HUES64 (cell line): Measurements from ENCODE around the gene WIZ.
"Not testable (repeated sequence)": the region's sequence is repeated elsewhere in the genome, so short reads cannot be mapped to it uniquely, and the experiment has no call there.

Experiments used
- H3K27ac ChIP-seq: 2 replicates; pipeline ENCODE4 v1.7.0; 2013; ENCODE audit warnings: low read depth, low read length, inconsistent platforms
- H3K27me3 ChIP-seq: 2 replicates; pipeline ENCODE4 v1.6.1; 2013; ENCODE audit warnings: mild to moderate bottlenecking, low read length; ENCODE audit not compliant: insufficient read depth
- H3K36me3 ChIP-seq: 2 replicates; pipeline ENCODE4 v1.6.1; 2013; ENCODE audit warnings: mild to moderate bottlenecking, low read length; ENCODE audit not compliant: insufficient read depth
- H3K4me1 ChIP-seq: 2 replicates; pipeline ENCODE4 v1.6.1; 2013; ENCODE audit warnings: mild to moderate bottlenecking, low read length, moderate library complexity; ENCODE audit not compliant: insufficient read depth
- H3K4me3 ChIP-seq: 2 replicates; pipeline ENCODE4 v1.5.1; 2013; ENCODE audit warnings: mild to moderate bottlenecking, low read length, moderate library complexity
- H3K9ac ChIP-seq: 2 replicates; pipeline ENCODE4 v1.6.1; 2013; ENCODE audit warnings: mild to moderate bottlenecking, low read depth, low read length
- H3K9me3 ChIP-seq: 2 replicates; pipeline ENCODE4 v1.6.1; 2013; ENCODE audit warnings: low read depth, low read length; ENCODE audit not compliant: insufficient read depth
- WGBS: fragments of 150-250, 120-280 bp; methylation state at CpG from one replicate; pipeline ENCODE4 v1.1.7; 2013; ENCODE audit warnings: missing lambda C conversion rate; 5-methylcytosine and 5-hydroxymethylcytosine counted together

WIZ gene

DNA sequence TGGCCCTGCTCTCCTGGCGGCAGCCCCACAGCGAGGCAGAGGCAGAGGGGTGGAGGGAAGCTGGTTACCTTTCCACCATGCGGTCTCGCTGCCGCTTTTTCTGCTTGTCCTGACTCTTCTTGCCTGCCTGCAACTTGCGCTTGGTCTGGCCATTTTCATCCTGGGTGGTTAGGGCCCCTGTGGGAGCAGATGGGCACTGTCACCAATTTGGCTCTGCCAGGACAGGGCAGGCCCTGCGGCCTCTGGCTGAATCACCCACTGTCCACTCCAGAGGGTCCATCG lies 50.6 kb downstream of the WIZ start:
- Histone ChIP-seq H3K9ac (no peak overlapping the region), H3K36me3 (peaks cover 86% of the 10 kb centered on the region), H3K27ac (no peak overlapping the region), H3K9me3 (no peaks in the 10 kb centered on the region), H3K4me3 (no peak overlapping the region), H3K4me1 (no peaks in the 10 kb centered on the region), H3K27me3 (no peaks in the 10 kb centered on the region)
- 97% methylated on average over 8 of the region's 8 CpGs for WGBS

DNA sequence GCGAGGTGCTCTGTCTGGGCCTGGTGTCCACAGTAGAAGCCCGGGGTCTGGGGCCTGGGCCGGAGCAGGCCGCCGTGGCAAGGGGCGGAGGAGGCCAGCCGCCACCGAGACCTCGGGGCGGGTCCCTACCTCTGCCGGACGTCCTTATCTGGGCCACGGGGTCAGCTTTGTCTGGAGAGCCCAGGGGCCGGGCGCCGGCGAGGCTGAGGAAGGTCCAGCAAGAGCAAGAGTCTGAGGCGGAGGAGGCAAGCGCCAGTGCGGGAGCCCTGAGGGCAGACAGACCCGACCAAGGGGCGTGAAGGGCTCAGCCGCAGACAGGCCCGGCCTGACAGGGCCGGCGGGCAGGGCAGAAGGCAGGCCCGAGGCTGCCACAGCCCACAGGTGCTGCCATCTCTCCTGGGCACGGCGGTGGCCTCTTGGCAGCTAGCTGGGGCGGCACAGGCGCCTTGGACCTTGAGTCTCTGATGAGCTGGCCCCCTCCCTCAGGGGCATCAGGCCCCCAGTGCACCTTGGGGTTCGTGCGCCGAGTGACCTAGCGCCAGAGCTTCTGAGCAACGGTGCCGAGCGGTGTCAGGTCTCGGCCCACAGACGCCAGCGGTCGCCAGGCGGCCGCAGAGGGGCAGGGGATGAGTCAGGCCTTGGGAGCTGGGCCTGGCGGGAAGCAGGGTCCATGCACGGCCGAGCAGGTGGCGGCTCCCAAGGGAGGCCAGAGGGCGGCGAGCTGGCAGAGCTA lies 51.1 kb downstream of the WIZ start:
- Histone ChIP-seq H3K4me1 (no peaks in the 10 kb centered on the region), H3K27ac (no peak overlapping the region), H3K4me3 (no peak overlapping the region), H3K9me3 (no peaks in the 10 kb centered on the region), H3K36me3 (peaks cover 86% of the 10 kb centered on the region), H3K9ac (no peak overlapping the region), H3K27me3 (no peaks in the 10 kb centered on the region)
- WGBS, result 96% methylated on average over 50 of the region's 50 CpGs

DNA sequence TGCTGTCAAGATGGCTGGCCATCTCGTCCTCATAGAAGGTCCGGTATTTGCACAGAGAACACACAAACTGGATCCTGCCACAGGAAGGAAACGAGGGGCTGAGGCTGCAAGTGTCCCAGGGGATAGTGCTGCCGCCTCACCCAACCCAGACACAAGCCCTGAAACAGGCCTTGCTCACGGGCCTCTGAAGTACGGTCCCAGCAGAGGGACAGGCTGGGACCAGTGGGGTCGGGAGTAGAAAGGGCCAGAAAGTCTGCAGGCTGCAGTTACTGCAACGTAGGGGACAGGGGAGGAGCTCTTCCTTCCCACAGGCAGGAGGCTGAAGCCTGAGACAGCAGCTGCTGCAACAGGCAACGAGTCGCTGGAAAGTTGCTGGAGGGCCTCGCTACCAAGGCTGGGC lies 52.0 kb downstream of the WIZ start:
- Histone ChIP-seq H3K36me3 (peaks cover 85% of the 10 kb centered on the region), H3K27me3 (no peaks in the 10 kb centered on the region), H3K9me3 (no peaks in the 10 kb centered on the region), H3K27ac (no peak overlapping the region), H3K4me1 (no peaks in the 10 kb centered on the region), H3K4me3 (no peak overlapping the region), H3K9ac (no peak overlapping the region)
- 94% methylated on average over 11 of the region's 11 CpGs for WGBS

DNA sequence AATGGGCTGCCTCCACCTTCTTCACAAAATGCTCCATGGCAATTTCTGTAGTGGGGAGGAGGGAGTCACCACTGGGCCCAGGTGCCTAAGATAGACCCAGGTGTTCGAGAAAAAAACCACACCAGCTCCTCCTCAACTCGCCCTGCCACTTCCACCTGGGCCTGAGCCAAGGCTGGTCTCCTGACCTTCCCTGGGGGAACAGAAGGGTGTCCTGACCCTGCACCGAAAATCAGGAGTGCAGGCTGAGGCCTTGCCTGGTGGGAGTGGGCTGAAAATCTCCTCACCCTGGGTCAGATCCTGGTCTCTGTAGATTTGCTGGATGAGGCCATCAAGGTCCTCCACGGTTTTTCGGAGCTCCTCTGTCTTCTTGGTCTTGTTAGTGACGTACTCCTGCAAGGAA lies 52.5 kb downstream of the WIZ start:
- Histone ChIP-seq H3K9me3 (no peaks in the 10 kb centered on the region), H3K36me3 (peaks cover 87% of the 10 kb centered on the region), H3K27ac (no peak overlapping the region), H3K9ac (no peak overlapping the region), H3K27me3 (no peaks in the 10 kb centered on the region), H3K4me1 (no peaks in the 10 kb centered on the region), H3K4me3 (no peak overlapping the region)
- 94% methylated on average over 6 of the region's 6 CpGs for WGBS

DNA sequence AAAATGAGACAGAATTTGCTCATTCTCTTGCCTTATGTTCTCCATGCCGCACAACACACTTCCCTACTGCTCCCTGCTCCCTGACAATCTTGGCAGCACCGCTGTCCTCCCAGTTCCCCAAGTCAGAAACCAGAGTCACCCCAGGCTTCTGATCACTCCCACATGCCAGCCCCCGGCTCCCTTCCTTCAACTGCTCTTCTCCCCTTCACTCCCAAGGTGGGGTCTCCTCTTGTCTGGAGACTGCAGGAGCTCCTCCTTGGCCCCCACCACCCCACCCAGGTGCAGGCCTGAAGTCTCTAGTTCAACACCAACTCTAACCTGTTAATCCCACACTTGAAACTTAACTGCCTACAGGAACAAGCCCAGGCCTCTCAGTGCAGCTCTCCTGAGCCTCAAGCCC lies 53.3 kb downstream of the WIZ start:
- Histone ChIP-seq H3K9ac (no peak overlapping the region), H3K4me3 (no peak overlapping the region), H3K36me3 (peaks cover 87% of the 10 kb centered on the region), H3K4me1 (no peaks in the 10 kb centered on the region), H3K27me3 (no peaks in the 10 kb centered on the region), H3K9me3 (no peaks in the 10 kb centered on the region), H3K27ac (no peak overlapping the region)
- 96% methylated on average over 3 of the region's 3 CpGs for WGBS

DNA sequence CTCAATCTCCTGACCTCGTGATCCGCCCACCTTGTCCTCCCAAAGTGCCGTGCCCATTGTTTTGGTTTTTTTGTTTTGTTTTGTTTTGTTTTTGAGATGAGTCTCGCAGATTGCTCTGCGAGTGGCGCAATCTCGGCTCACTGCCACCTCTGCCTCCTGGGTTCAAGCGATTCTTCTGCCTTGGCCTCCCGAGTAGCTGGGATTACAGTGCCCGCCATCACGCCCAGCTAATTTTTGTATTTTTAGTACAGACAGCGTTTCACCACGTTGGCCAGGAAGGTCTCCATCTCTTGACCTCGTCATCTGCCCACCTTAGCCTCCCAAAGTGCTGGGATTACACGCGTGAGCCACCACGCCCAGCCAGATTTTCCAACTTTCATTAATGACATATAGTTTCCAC lies 54.5 kb downstream of the WIZ start:
- not testable (repeated sequence) for H3K4me3 ChIP-seq, H3K9me3 ChIP-seq, H3K27me3 ChIP-seq, H3K4me1 ChIP-seq, H3K27ac ChIP-seq, H3K9ac ChIP-seq
- WGBS, result 97% methylated on average over 17 of the region's 17 CpGs
- H3K36me3 ChIP-seq, result peaks cover 83% of the 10 kb centered on the region

DNA sequence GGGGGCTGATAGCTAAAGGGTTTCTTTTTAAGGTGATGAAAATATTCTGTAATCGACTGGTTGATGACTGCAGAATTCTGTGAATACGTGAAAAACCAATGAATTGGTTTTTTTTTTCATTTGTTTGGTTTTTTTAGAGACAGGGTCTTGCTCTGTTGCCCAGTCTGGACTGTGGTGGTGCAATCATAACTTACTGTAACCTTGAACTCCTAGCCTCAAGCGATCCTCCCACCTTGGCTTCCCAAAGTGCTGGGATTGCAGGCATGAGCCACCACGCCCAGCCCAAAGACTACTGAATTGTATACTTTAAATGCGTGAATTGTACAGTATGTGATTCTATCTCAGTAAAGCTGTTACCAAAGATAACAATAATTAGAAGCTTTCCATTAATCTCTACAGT lies 55.3 kb downstream of the WIZ start:
- 94% methylated on average over 3 of the region's 5 CpGs for WGBS
- H3K36me3 ChIP-seq, result peaks cover 82% of the 10 kb centered on the region

DNA sequence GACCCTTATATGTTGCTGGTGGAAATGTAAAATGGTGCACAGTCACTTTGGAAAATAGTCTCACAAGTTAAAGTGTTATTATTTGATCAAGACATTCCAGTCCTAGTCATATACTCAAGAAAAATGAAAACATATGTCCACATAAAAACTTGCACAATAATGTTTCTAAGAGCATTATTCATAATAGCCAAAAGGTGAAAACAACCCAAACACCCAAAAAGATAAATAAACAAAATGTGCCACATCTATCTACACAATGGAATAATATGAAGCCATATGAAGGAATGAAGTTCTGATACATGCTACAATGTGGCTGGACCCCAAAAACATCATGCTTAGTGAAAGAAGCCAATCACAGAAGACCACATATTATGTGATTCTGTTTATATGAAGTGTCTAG lies 55.8 kb downstream of the WIZ start:
- H3K36me3 ChIP-seq, result peaks cover 77% of the 10 kb centered on the region
- no peak overlapping the region for H3K27ac ChIP-seq

More for the DNA sequence above, 55.3 kb downstream of the WIZ start:
- Histone ChIP-seq H3K27ac (no peak overlapping the region), H3K9ac (no peak overlapping the region), H3K9me3 (no peaks in the 10 kb centered on the region), H3K27me3 (no peaks in the 10 kb centered on the region), H3K4me3 (no peak overlapping the region), H3K4me1 (no peaks in the 10 kb centered on the region)

DNA sequence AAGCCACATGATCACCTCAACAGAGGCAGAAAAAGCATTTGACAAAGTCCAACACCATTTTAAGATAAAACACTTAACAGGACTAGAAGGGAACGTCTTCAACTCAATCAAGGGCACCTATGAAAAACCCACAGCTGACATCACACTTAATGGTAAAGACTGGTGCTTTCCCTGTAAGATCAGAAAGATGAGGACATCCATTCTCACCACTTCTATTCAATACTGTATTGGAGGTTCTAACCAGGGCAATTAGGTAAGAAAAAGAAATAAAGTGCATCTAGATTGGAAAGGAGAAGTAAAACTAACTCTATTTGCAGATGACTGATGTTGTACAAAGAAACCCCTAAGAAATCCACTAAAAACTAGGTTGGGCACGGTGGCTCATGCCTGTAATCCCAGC lies 58.9 kb downstream of the WIZ start:
- Histone ChIP-seq H3K4me1 (no peaks in the 10 kb centered on the region), H3K27ac (no peak overlapping the region), H3K9me3 (no peaks in the 10 kb centered on the region), H3K9ac (no peak overlapping the region), H3K4me3 (no peak overlapping the region), H3K27me3 (no peaks in the 10 kb centered on the region), H3K36me3 (peaks cover 53% of the 10 kb centered on the region)
- WGBS, result 95% methylated on average over 2 of the region's 2 CpGs

More for the DNA sequence above, 55.8 kb downstream of the WIZ start:
- Histone ChIP-seq H3K9ac (no peak overlapping the region), H3K4me1 (no peaks in the 10 kb centered on the region), H3K27me3 (no peaks in the 10 kb centered on the region), H3K9me3 (no peaks in the 10 kb centered on the region), H3K4me3 (no peak overlapping the region)

DNA sequence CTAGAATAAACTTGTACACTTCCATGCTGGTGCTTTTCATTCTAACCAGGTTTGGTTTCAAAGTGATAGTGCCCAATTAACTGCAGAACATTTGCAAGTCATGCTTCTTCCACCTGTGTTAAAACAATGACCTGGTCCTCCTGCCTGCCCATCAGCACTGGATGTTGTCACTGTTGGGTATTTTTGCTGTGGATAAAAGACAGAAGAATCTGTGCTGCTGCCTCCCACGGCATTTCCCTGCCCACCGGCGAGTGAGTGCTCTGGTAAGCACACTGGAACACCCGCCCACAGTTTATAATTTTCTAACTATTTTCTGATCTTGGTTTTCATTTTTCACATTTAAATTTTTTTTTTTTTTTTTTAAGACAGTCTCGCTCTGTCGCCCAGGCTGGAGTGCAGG lies 67.9 kb downstream of the WIZ start:
- Histone ChIP-seq H3K9me3 (no peaks in the 10 kb centered on the region), H3K9ac (no peak overlapping the region), H3K27ac (peak overlapping the region; percentile 46; the same call in 1 of the 2 replicates), H3K4me3 (no peak overlapping the region), H3K4me1 (peaks cover 7% of the 10 kb centered on the region), H3K36me3 (peaks cover 18% of the 10 kb centered on the region), H3K27me3 (no peaks in the 10 kb centered on the region)
- 92% methylated on average over 6 of the region's 6 CpGs for WGBS

DNA sequence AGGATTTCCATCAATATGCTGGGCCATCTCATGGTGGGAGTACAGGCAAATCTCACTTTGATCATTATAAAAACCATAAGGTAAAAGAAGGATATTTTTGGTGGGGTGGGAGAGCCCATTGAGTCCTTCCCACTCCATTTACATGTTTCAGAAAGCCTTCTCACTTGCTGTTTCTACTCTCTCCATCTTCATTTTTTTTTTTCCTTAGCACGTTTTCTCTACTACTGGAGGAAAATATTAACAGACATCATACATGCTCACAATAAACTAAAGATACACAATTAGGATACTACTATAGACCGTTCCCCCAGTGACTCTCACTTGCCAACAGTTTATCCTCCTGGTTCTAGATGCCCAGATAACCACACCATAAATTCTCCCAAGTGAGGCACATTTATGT lies 68.3 kb downstream of the WIZ start:
- Histone ChIP-seq H3K4me1 (peaks cover 7% of the 10 kb centered on the region), H3K27me3 (no peaks in the 10 kb centered on the region), H3K36me3 (peaks cover 17% of the 10 kb centered on the region), H3K9ac (no peak overlapping the region), H3K9me3 (no peaks in the 10 kb centered on the region), H3K27ac (peak overlapping the region; percentile 46; the same call in 1 of the 2 replicates), H3K4me3 (no peak overlapping the region)
- WGBS, result 90% methylated on average over 2 of the region's 2 CpGs
